ENCODE results near the gene SNX32. TPM values are rescaled to one million over a fixed set of nuclear protein-coding genes. Genes with fewer than 3 reads are reported as not detected.

Gene SNX32
- total and polyA plus RNA-seq, 8 donors: 0.12 to 0.75 (median 0.29) TPM; not detected in 2

- Histone ChIP-seq H3K36me3 (peaks cover 4 to 11% (median 8%) of the 10 kb centered on the region in 3 donors), H3K4me1 (peaks cover 0 to under 1% (median 0%) of the 10 kb centered on the region in 3 donors), H3K9me3 (no peaks in the 10 kb centered on the region), H3K27me3 (no peaks in the 10 kb centered on the region), H3K27ac (no peak overlapping the region), H3K4me3 (no peak overlapping the region)
- no peak for DNase-seq
- no peak for TF ChIP-seq CTCF (IDR thresholded peaks at IDR 0.05)
- intact Hi-C loops (cut with DNase I): no loop called here
- 70 to 76% methylated on average over 20 of the region's 20 CpGs for WGBS, 2 donors
- no peak for FAIRE-seq
- no peak for ATAC-seq
These were observed 16.7 kb downstream of the SNX32 start for GRCh38 chr11:65850217-65851082.

- DNase-seq (peak in 2 of 6 donors; percentile 20 to 32), FAIRE-seq (no peak), ATAC-seq (peak in 2 of 4 donors; percentile 12 to 13)
- Histone ChIP-seq H3K36me3 (peaks cover 4 to 15% (median 8%) of the 10 kb centered on the region in 3 donors), H3K9me3 (no peaks in the 10 kb centered on the region), H3K27me3 (no peaks in the 10 kb centered on the region), H3K27ac (no peak overlapping the region), H3K4me1 (peaks cover 2 to 6% (median 3%) of the 10 kb centered on the region in 3 donors), H3K4me3 (no peak overlapping the region)
- TF ChIP-seq CTCF (IDR thresholded peaks at IDR 0.05): peak in 1 of 4 donors; percentile 10
- 91 to 92% methylated on average over 14 of the region's 14 CpGs for WGBS, 2 donors
- intact Hi-C loops (cut with DNase I): no loop called here
These were observed 17.4 kb downstream of the SNX32 start for GRCh38 chr11:65851083-65851579.

GRCh38 chr11:65851811-65852507 lies 18.2 kb downstream of the SNX32 start:
- 93 to 95% methylated on average over 10 of the region's 10 CpGs for WGBS, 2 donors
- FAIRE-seq: no peak
- H3K9me3 ChIP-seq: no peaks in the 10 kb centered on the region
- H3K4me1 ChIP-seq: peaks cover 3 to 11% (median 4%) of the 10 kb centered on the region in 3 donors
- no peak for DNase-seq
- peaks cover 4 to 15% (median 8%) of the 10 kb centered on the region in 3 donors for H3K36me3 ChIP-seq
- no peak for ATAC-seq
- intact Hi-C loops (cut with DNase I): no loop called here
- H3K4me3 ChIP-seq: no peak overlapping the region
- TF ChIP-seq CTCF (IDR thresholded peaks at IDR 0.05): no peak
- H3K27ac ChIP-seq: no peak overlapping the region
- H3K27me3 ChIP-seq: no peaks in the 10 kb centered on the region

GRCh38 chr11:65852508-65853245 lies 18.9 kb downstream of the SNX32 start:
- Histone ChIP-seq H3K4me3 (no peak overlapping the region), H3K27ac (no peak overlapping the region), H3K36me3 (peaks cover 4 to 15% (median 8%) of the 10 kb centered on the region in 3 donors), H3K27me3 (no peaks in the 10 kb centered on the region), H3K9me3 (no peaks in the 10 kb centered on the region), H3K4me1 (peaks cover 3 to 11% (median 4%) of the 10 kb centered on the region in 3 donors)
- intact Hi-C loops (cut with DNase I): no loop called here
- 95 to 96% methylated on average over 31 to 33 of the region's 33 CpGs for WGBS, 2 donors
- no peak for TF ChIP-seq CTCF (IDR thresholded peaks at IDR 0.05)
- ATAC-seq (no peak), FAIRE-seq (no peak), DNase-seq (peak in 4 of 6 donors; percentile 18 to 78 (median 45))
